ENCODE results near the gene ZNF423. TPM values are rescaled to one million over a fixed set of nuclear protein-coding genes. Genes with fewer than 3 reads are reported as not detected.
A peak's percentile ranks its signal among the peaks of the same experiment; 100 is the strongest.

The ZNF423 gene
- total RNA-seq, 4 donors from 2014 or later: 1.4 to 20.6 (median 4.7) TPM

GRCh38 chr16:49537924-49538459 is 317.9 kb downstream of the ZNF423 start:
- H3K9me3 ChIP-seq: no peaks in the 10 kb centered on the region
- H3K27ac ChIP-seq: no peak overlapping the region
- H3K36me3 ChIP-seq: no peaks in the 10 kb centered on the region
- TF ChIP-seq POLR2A (IDR thresholded peaks at IDR 0.05): no peak
- TF ChIP-seq, protein P1, sequence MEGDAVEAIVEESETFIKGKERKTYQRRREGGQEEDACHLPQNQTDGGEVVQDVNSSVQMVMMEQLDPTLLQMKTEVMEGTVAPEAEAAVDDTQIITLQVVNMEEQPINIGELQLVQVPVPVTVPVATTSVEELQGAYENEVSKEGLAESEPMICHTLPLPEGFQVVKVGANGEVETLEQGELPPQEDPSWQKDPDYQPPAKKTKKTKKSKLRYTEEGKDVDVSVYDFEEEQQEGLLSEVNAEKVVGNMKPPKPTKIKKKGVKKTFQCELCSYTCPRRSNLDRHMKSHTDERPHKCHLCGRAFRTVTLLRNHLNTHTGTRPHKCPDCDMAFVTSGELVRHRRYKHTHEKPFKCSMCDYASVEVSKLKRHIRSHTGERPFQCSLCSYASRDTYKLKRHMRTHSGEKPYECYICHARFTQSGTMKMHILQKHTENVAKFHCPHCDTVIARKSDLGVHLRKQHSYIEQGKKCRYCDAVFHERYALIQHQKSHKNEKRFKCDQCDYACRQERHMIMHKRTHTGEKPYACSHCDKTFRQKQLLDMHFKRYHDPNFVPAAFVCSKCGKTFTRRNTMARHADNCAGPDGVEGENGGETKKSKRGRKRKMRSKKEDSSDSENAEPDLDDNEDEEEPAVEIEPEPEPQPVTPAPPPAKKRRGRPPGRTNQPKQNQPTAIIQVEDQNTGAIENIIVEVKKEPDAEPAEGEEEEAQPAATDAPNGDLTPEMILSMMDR (IDR thresholded peaks at IDR 0.05): no peak
- no peaks in the 10 kb centered on the region for H3K27me3 ChIP-seq
- no peak overlapping the region for H3K4me3 ChIP-seq
- DNase-seq: no peak
- H3K4me1 ChIP-seq: peaks cover 0 to 5% (median 0%) of the 10 kb centered on the region in 4 donors

- H3K27me3 ChIP-seq: no peaks in the 10 kb centered on the region
- H3K9me3 ChIP-seq: no peaks in the 10 kb centered on the region
- no peaks in the 10 kb centered on the region for H3K36me3 ChIP-seq
- no peak overlapping the region for H3K27ac ChIP-seq
- no peak overlapping the region for H3K4me3 ChIP-seq
- peak in 1 of 3 donors; percentile 25 for DNase-seq
- no peaks in the 10 kb centered on the region for H3K4me1 ChIP-seq
- TF ChIP-seq, protein P1 (IDR thresholded peaks at IDR 0.05): no peak
- TF ChIP-seq POLR2A (IDR thresholded peaks at IDR 0.05): no peak
Measured at GRCh38 chr16:49534901-49535610, 320.9 kb downstream of the ZNF423 start.

DNA sequence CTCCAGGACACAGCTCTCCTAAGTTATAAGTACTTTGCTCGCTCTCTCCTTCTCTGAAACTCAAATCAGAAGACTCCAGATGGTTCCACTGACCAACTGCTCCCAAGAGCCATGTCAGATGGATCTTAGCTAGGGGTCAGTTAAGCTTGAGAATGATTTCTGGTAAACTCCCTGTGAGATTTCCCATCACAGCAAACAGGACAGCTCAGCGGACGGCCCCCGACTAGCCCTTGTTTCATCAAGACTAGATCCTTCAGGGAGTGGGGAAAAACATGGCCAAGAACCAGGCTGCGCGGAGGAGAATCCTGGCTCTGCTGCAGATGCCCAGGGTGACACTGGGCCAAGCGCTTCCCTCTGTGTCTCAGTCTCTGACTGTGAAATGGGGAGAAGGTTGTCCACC is 322.5 kb downstream of the ZNF423 start:
- Histone ChIP-seq H3K27me3 (no peaks in the 10 kb centered on the region), H3K27ac (no peak overlapping the region), H3K4me3 (no peak overlapping the region), H3K9me3 (no peaks in the 10 kb centered on the region), H3K4me1 (no peaks in the 10 kb centered on the region), H3K36me3 (no peaks in the 10 kb centered on the region)
- TF ChIP-seq POLR2A (IDR thresholded peaks at IDR 0.05): no peak
- TF ChIP-seq, protein P1 (IDR thresholded peaks at IDR 0.05): no peak
- DNase-seq: no peak

DNA sequence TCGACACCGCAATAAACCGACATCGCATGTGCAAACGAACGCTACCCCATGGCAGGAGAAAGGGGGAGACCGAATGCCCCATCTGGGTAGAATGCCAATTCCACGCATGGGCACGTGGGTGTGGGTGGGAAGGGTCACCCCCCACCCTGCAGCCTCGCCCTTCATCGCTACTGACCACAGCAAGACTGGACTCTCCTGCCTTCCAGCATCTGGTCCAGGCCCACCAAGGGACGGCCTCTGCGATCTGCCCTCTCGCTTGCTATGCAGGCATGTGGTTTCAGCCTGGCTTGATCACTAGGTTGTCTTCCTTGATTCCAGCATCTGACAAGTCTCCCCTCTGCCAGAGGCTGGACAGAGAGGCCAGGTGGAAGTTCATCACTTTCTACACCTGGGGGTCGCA is 323.0 kb downstream of the ZNF423 start:
- Histone ChIP-seq H3K27me3 (no peaks in the 10 kb centered on the region), H3K4me3 (no peak overlapping the region), H3K36me3 (no peaks in the 10 kb centered on the region), H3K9me3 (no peaks in the 10 kb centered on the region), H3K4me1 (no peaks in the 10 kb centered on the region), H3K27ac (no peak overlapping the region)
- TF ChIP-seq POLR2A (IDR thresholded peaks at IDR 0.05): no peak
- TF ChIP-seq, protein P1 (IDR thresholded peaks at IDR 0.05): no peak
- DNase-seq: no peak

- H3K4me3 ChIP-seq: no peak overlapping the region
- no peaks in the 10 kb centered on the region for H3K36me3 ChIP-seq
- no peaks in the 10 kb centered on the region for H3K4me1 ChIP-seq
- H3K27me3 ChIP-seq: no peaks in the 10 kb centered on the region
- TF ChIP-seq POLR2A (IDR thresholded peaks at IDR 0.05): no peak
- TF ChIP-seq, protein P1 (IDR thresholded peaks at IDR 0.05): no peak
- H3K9me3 ChIP-seq: no peaks in the 10 kb centered on the region
- no peak overlapping the region for H3K27ac ChIP-seq
- DNase-seq: no peak
Measured at GRCh38 chr16:49531931-49532840, 323.7 kb downstream of the ZNF423 start.

Data from Peyer's patch (tissue), 4 donors.